HepG2 (cell line): Measurements from ENCODE around the gene GALNT12. TPM values are rescaled to one million over a fixed set of nuclear protein-coding genes. Genes with fewer than 3 reads are reported as not detected.

Experiments
- ATAC-seq: fragments of 200-7000 bp; cut with Tn5 transposase; 3 replicates; pipeline ENCODE4 v1.9.1; 2020; ENCODE audit warnings: mild to moderate bottlenecking, moderate library complexity
- BruUV-seq: library from RNA; stranded (reverse); fragments of 400-500 nt; replicated peaks from 2 replicates; lab custom pipeline; 2021; lab: Mats Ljungman, UMichigan
- CTCF ChIA-PET: fragments of 300-600 bp; formaldehyde crosslinking; extraction: SDS; loops from one replicate; lab custom pipeline; 2021; ENCODE audit warnings: low total read pairs, inconsistent platforms, low intra/inter-chr PET ratio; lab: Yijun Ruan, JAX
- POLR2A ChIA-PET: fragments of 350-600 bp; sonication (Branson Sonifier 250); formaldehyde crosslinking; loops from one replicate; lab custom pipeline; 2020; ENCODE audit warnings: antibody characterized with exemption, inconsistent platforms; lab: Yijun Ruan, JAX
- DNase-seq: peaks from one replicate; pipeline ENCODE4 v3.0.0-alpha.2; 2015; ENCODE audit warnings: low spot score
- FAIRE-seq: peaks from 3 replicates; lab custom pipeline; 2011; peaks lifted over from hg19 to GRCh38; lab: Jason Lieb, UNC
- H2AFZ ChIP-seq: one replicate; pipeline ENCODE4 v1.6.1; 2011; ENCODE audit warnings: low read length, inconsistent platforms
- H3K27ac ChIP-seq: fragments of 300-600 bp; 3 replicates; pipeline ENCODE4 v1.8.0; 2011; ENCODE audit warnings: mixed run types, mild to moderate bottlenecking, mixed read lengths, low read length, inconsistent platforms; ENCODE audit not compliant: insufficient read depth; ENCODE audit errors: extremely low read length
- H3K27me3 ChIP-seq, 2 experiments: fragments of 200-600 bp in 1 of 2; 2 replicates in 1 of 2; 3 replicates in 1 of 2; pipeline versions ENCODE4 v1.6.0 to v1.8.0; 2011; ENCODE audit warnings: low read length in 2 of 2, mild to moderate bottlenecking in 2 of 2, moderate library complexity in 2 of 2, inconsistent platforms in 1 of 2; ENCODE audit not compliant: insufficient read depth in 2 of 2, control insufficient read depth in 1 of 2
- H3K36me3 ChIP-seq, 2 experiments: fragments of 200-600 bp in 1 of 2; replicated peaks in 1 of 2; 2 replicates in 1 of 2; 3 replicates in 1 of 2; pipeline versions ENCODE4 v1.5.1 to v1.8.0; 2011; ENCODE audit warnings: low read length in 2 of 2, inconsistent platforms in 1 of 2; ENCODE audit not compliant: insufficient read depth in 2 of 2, control insufficient read depth in 1 of 2
- H3K4me1 ChIP-seq: 2 replicates; pipeline ENCODE4 v1.5.1; 2012; ENCODE audit warnings: low read length, inconsistent platforms; ENCODE audit not compliant: insufficient read depth
- H3K4me2 ChIP-seq: 2 replicates; pipeline ENCODE4 v1.6.0; 2011; ENCODE audit warnings: low read depth, low read length, inconsistent platforms
- H3K4me3 ChIP-seq, 3 experiments: fragments of 200-600 bp in 1 of 3; sonication (generic), shearing (Covaris generic) in 1 of 3; replicated peaks in 1 of 3; 2 replicates each; pipeline ENCODE4 v1.5.1; 2011 to 2016; ENCODE audit warnings: low read length in 3 of 3, inconsistent platforms in 2 of 3, low read depth in 2 of 3, mild to moderate bottlenecking in 2 of 3, control low read depth in 1 of 3, mixed read lengths in 1 of 3; ENCODE audit not compliant: insufficient read depth in 1 of 3
- H3K79me2 ChIP-seq: one replicate; pipeline ENCODE4 v1.6.1; 2011; ENCODE audit warnings: low read length, inconsistent platforms; ENCODE audit not compliant: insufficient read depth
- H3K9ac ChIP-seq: 2 replicates; pipeline ENCODE4 v1.6.0; 2011; ENCODE audit warnings: mild to moderate bottlenecking, low read depth, low read length, inconsistent platforms; ENCODE audit not compliant: insufficient read depth
- H3K9me3 ChIP-seq: 2 replicates; pipeline ENCODE4 v1.5.1; 2012; ENCODE audit warnings: mild to moderate bottlenecking, low read length
- H4K20me1 ChIP-seq: 2 replicates; pipeline ENCODE4 v1.6.0; 2011; ENCODE audit warnings: inconsistent platforms, mild to moderate bottlenecking, low read length, moderate library complexity; ENCODE audit not compliant: insufficient read depth
- ATF7 ChIP-seq, 2 experiments: fragments of 450-650 bp in 1 of 2; sonication (generic) in 1 of 2; formaldehyde crosslinking in 1 of 2; IDR thresholded peaks; 2 replicates each; pipeline versions ENCODE4 v1.4.0 to v1.6.1; 2016 to 2020; ENCODE audit warnings: antibody characterized with exemption in 1 of 2, mild to moderate bottlenecking in 1 of 2, missing genetic modification reagents in 1 of 2
- CREB1 ChIP-seq, 2 experiments: fragments of 450-650 bp in 1 of 2; IDR thresholded peaks; 2 replicates each; pipeline ENCODE4 v1.6.1; 2016 to 2017; ENCODE audit warnings: control low read depth in 1 of 2, mild to moderate bottlenecking in 1 of 2, missing compliant biosample characterization in 1 of 2, missing genetic modification characterization in 1 of 2
- MTA1 ChIP-seq: sonication (generic); formaldehyde crosslinking; IDR thresholded peaks from 2 replicates; pipeline ENCODE4 v1.4.0; 2020; ENCODE audit warnings: missing genetic modification reagents, mild to moderate bottlenecking, borderline replicate concordance
- RORA ChIP-seq: sonication (generic); formaldehyde crosslinking; IDR thresholded peaks from 2 replicates; pipeline ENCODE4 v1.5.0; 2020; ENCODE audit warnings: mild to moderate bottlenecking, missing genetic modification reagents, moderate library complexity
- WGBS: methylation state at CpG from one replicate; pipeline ENCODE4 v1.1.6; 2017; ENCODE audit warnings: low lambda C conversion rate; 5-methylcytosine and 5-hydroxymethylcytosine counted together
- in situ Hi-C: cut with HindIII; loops from 2 replicates; pipeline ENCODE4 v1.10.0; 2017; ENCODE audit warnings: low pct_unique_long_range_greater_than_20kb; ENCODE audit not compliant: extremely low pct_ligation_motif_present
- intact Hi-C: fragments of 100-400 bp; cut with micrococcal nuclease; formaldehyde crosslinking; loops from one replicate; pipeline ENCODE4 v1.10.0; 2022; ENCODE audit not compliant: unreplicated experiment
- polyA plus RNA-seq, 8 experiments: library from polyadenylated mRNA; depleted of rRNA in 3 of 8; stranded (reverse) in 7 of 8; unstranded in 1 of 8; fragments of >200 nt; fragmentation: Illumina TruSeq in 4 of 8; extraction: Trizol in 4 of 8; gene quantifications; 2 replicates each; pipeline versions ENCODE4 v1.2.1 to v1.2.3, GENCODE V29; 2011 to 2016; ENCODE audit warnings: low read depth in 4 of 8, missing spikeins in 1 of 8, mixed read lengths in 1 of 8; ENCODE audit not compliant: insufficient read depth in 1 of 8
- total RNA-seq, 5 experiments: library from RNA; depleted of rRNA; stranded (reverse); fragments of >200 nt; fragmentation: Illumina TruSeq; extraction: Trizol; gene quantifications; 2 replicates each; pipeline ENCODE4 v1.2.3, GENCODE V29; 2016; ENCODE audit warnings: low read depth in 1 of 5
- TF ChIP-seq, protein P1 (sequence below): sonication (generic); formaldehyde crosslinking; IDR thresholded peaks from 2 replicates; pipeline ENCODE4 v1.5.1; 2020; ENCODE audit warnings: mild to moderate bottlenecking, moderate library complexity, missing genetic modification reagents

GALNT12 gene
- total and polyA plus RNA-seq, 2 of the 13 experiments (the other 11 are each of a cell fraction or from before 2014, with no cell fraction given): 0.07 TPM; not detected in 1

DNA sequence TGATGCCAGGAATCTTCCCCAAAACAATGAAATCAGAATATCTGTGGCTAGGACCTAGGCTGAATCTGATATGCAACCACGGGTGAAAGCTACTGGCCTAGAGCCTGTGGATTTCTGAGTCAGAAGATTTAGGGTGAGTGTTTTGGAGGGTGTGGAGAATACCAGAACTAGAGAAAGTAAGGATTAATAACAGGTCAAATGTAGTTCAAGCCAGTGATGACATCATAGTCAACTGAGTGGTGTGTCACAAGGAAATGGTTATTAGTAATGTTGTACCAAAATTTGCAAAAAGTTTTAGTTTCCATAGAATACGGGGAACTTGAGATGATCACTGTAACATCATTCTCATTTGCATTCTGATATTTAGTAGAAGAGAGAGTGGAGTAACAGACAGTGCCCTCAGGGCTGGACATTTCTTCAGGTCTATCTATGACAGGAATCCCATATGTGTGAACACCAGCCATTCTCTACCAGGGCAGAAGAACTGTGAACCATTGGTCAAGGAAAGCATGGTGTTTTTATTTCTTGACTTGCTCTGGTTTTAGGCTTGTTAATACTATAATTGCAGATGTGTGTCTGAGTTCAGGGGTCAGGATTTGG, 3.7 kb downstream of the GALNT12 start:
- no peaks in the 10 kb centered on the region for H3K79me2 ChIP-seq
- H3K4me1 ChIP-seq: no peaks in the 10 kb centered on the region
- H3K9me3 ChIP-seq: no peaks in the 10 kb centered on the region
- 17% methylated on average over 2 of the region's 2 CpGs for WGBS
- BruUV-seq: no TSS peak
- POLR2A ChIA-PET: no interaction called here
- ATAC-seq (no peak), DNase-seq (no peak), FAIRE-seq (no peak)
- peaks cover 0 to 19% of the 10 kb centered on the region in 2 experiments; a peak in 1 of 5 replicates for H3K27me3 ChIP-seq
- no peaks in the 10 kb centered on the region for H3K36me3 ChIP-seq
- no peak overlapping the region for H2AFZ ChIP-seq
- TF ChIP-seq ATF7 (IDR thresholded peaks at IDR 0.05) (peak; percentile 92), ATF7 (CRISPR knock-in tag; IDR thresholded peaks at IDR 0.05) (no peak), CREB1 (IDR thresholded peaks at IDR 0.05) (peak; percentile 77), CREB1 (CRISPR knock-in tag; IDR thresholded peaks at IDR 0.05) (no peak), MTA1 (CRISPR knock-in tag) (no peak), RORA (no peak)
- TF ChIP-seq, protein P1, sequence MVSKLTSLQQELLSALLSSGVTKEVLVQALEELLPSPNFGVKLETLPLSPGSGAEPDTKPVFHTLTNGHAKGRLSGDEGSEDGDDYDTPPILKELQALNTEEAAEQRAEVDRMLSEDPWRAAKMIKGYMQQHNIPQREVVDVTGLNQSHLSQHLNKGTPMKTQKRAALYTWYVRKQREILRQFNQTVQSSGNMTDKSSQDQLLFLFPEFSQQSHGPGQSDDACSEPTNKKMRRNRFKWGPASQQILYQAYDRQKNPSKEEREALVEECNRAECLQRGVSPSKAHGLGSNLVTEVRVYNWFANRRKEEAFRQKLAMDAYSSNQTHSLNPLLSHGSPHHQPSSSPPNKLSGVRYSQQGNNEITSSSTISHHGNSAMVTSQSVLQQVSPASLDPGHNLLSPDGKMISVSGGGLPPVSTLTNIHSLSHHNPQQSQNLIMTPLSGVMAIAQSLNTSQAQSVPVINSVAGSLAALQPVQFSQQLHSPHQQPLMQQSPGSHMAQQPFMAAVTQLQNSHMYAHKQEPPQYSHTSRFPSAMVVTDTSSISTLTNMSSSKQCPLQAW (CRISPR knock-in tag): no peak
- intact Hi-C loops (no loop called here), in situ Hi-C loops (no loop called here)
- CTCF ChIA-PET: no interaction called here
- no peak overlapping the region for H3K27ac ChIP-seq
- no peak overlapping the region for H3K4me3 ChIP-seq
- H3K9ac ChIP-seq: no peak overlapping the region
- H3K4me2 ChIP-seq: no peak overlapping the region
- no peaks in the 10 kb centered on the region for H4K20me1 ChIP-seq
